Gastroesophageal sphincter (tissue), 3 donors: Measurements from ENCODE around the gene MINDY4.

Source experiments
- EP300 ChIP-seq: sonication (generic); formaldehyde crosslinking; IDR thresholded peaks from one replicate; pipeline ENCODE4 v1.6.1; 2017; ENCODE audit warnings: antibody characterized with exemption, mild to moderate bottlenecking
- POLR2A ChIP-seq, 2 donors: fragments of 450-650 bp; IDR thresholded peaks; one replicate each; pipeline ENCODE4 v1.6.1; 2017; ENCODE audit warnings: antibody characterized with exemption in 2 of 2, mild to moderate bottlenecking in 2 of 2, moderate library complexity in 1 of 2
- POLR2AphosphoS5 ChIP-seq: sonication (generic); formaldehyde crosslinking; IDR thresholded peaks from one replicate; pipeline ENCODE4 v1.6.1; 2017; ENCODE audit warnings: antibody characterized with exemption
- TF ChIP-seq, protein P1 (sequence below), 4 experiments: fragments of 200-600 bp in 2 of 4; fragments of 450-650 bp in 2 of 4; sonication (generic) in 1 of 4; IDR thresholded peaks; one replicate each; pipeline ENCODE4 v1.5.1; 2017 to 2019; ENCODE audit warnings: antibody characterized with exemption in 4 of 4, mild to moderate bottlenecking in 2 of 4, moderate library complexity in 2 of 4

GRCh38 chr7:30916767-30917166, 145.6 kb downstream of the MINDY4 start:
- no peak for TF ChIP-seq POLR2AphosphoS5
- TF ChIP-seq, protein P1, sequence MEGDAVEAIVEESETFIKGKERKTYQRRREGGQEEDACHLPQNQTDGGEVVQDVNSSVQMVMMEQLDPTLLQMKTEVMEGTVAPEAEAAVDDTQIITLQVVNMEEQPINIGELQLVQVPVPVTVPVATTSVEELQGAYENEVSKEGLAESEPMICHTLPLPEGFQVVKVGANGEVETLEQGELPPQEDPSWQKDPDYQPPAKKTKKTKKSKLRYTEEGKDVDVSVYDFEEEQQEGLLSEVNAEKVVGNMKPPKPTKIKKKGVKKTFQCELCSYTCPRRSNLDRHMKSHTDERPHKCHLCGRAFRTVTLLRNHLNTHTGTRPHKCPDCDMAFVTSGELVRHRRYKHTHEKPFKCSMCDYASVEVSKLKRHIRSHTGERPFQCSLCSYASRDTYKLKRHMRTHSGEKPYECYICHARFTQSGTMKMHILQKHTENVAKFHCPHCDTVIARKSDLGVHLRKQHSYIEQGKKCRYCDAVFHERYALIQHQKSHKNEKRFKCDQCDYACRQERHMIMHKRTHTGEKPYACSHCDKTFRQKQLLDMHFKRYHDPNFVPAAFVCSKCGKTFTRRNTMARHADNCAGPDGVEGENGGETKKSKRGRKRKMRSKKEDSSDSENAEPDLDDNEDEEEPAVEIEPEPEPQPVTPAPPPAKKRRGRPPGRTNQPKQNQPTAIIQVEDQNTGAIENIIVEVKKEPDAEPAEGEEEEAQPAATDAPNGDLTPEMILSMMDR (IDR thresholded peaks at IDR 0.05): no peak
- no peak for TF ChIP-seq EP300
- no peak for TF ChIP-seq POLR2A (IDR thresholded peaks at IDR 0.05)
